IMR-90 (cell line): ENCODE measurements around the gene MAGI2. TPM values are rescaled to one million over a fixed set of nuclear protein-coding genes. Genes with fewer than 3 reads are reported as not detected.

Experiments used
- ATAC-seq: fragments of 200-7000 bp; cut with Tn5 transposase; 2 replicates; pipeline ENCODE4 v1.9.1; 2020; ENCODE audit warnings: low read depth, mild to moderate bottlenecking, moderate library complexity
- BruUV-seq: library from RNA; stranded (reverse); fragments of 400-500 nt; replicated peaks from 2 replicates; lab custom pipeline; 2021; lab: Mats Ljungman, UMichigan
- CTCF ChIA-PET: fragments of 300-600 bp; formaldehyde crosslinking; extraction: SDS; loops from one replicate; lab custom pipeline; 2021; ENCODE audit warnings: antibody characterized with exemption; lab: Yijun Ruan, JAX
- POLR2A ChIA-PET: fragments of 300-600 bp; sonication (Branson Sonifier 250); formaldehyde crosslinking; loops from one replicate; lab custom pipeline; 2022; ENCODE audit warnings: antibody characterized with exemption; ENCODE audit not compliant: unreplicated experiment; lab: Charles Lee
- DNase-seq: peaks from one replicate; pipeline ENCODE4 v3.0.0; 2013
- H2AFZ ChIP-seq: replicated peaks from 2 replicates; pipeline ENCODE3; 2013; ENCODE audit warnings: low read length, mild to moderate bottlenecking; ENCODE audit not compliant: poor library complexity
- H2AK5ac ChIP-seq: 2 replicates; pipeline ENCODE4 v1.6.1; 2013; ENCODE audit warnings: low read depth, low read length, inconsistent platforms
- H2AK9ac ChIP-seq: replicated peaks from 2 replicates; pipeline ENCODE3; 2013; ENCODE audit warnings: mild to moderate bottlenecking, low read depth, low read length, moderate library complexity; ENCODE audit not compliant: poor library complexity
- H2BK120ac ChIP-seq: 2 replicates; pipeline ENCODE4 v1.6.1; 2013; ENCODE audit warnings: low read depth, low read length, inconsistent platforms
- H2BK15ac ChIP-seq: 3 replicates; pipeline ENCODE4 v1.6.1; 2013; ENCODE audit warnings: low read depth, low read length, inconsistent platforms
- H2BK20ac ChIP-seq: 2 replicates; pipeline ENCODE4 v1.6.1; 2013; ENCODE audit warnings: low read depth, mild to moderate bottlenecking, inconsistent platforms, low read length, moderate library complexity
- H2BK5ac ChIP-seq: 2 replicates; pipeline ENCODE4 v1.6.1; 2013; ENCODE audit warnings: mild to moderate bottlenecking, low read depth, low read length, inconsistent platforms; ENCODE audit not compliant: poor library complexity, severe bottlenecking
- H3K14ac ChIP-seq: replicated peaks from 2 replicates; pipeline ENCODE4 v1.6.1; 2013; ENCODE audit warnings: low read depth, low read length, inconsistent platforms
- H3K18ac ChIP-seq: 2 replicates; pipeline ENCODE4 v1.6.1; 2013; ENCODE audit warnings: low read depth, low read length, control low read depth
- H3K23ac ChIP-seq: 2 replicates; pipeline ENCODE4 v1.6.1; 2013; ENCODE audit warnings: low read depth, low read length, inconsistent platforms
- H3K27ac ChIP-seq: 2 replicates; pipeline ENCODE4 v1.5.1; 2013; ENCODE audit warnings: mild to moderate bottlenecking, control low read depth, low read length; ENCODE audit not compliant: insufficient read depth
- H3K27me3 ChIP-seq: 2 replicates; pipeline ENCODE4 v1.6.1; 2013; ENCODE audit warnings: low read length; ENCODE audit not compliant: control insufficient read depth, insufficient read depth
- H3K36me3 ChIP-seq: 2 replicates; pipeline ENCODE4 v1.6.1; 2013; ENCODE audit warnings: low read length, mixed read lengths; ENCODE audit not compliant: control insufficient read depth, insufficient read depth
- H3K4ac ChIP-seq: 2 replicates; pipeline ENCODE4 v1.6.1; 2013; ENCODE audit warnings: low read depth, low read length, inconsistent platforms
- H3K4me1 ChIP-seq: 2 replicates; pipeline ENCODE4 v1.6.1; 2013; ENCODE audit warnings: low read length, mixed read lengths; ENCODE audit not compliant: control insufficient read depth, insufficient read depth
- H3K4me2 ChIP-seq: 2 replicates; pipeline ENCODE4 v1.6.1; 2013; ENCODE audit warnings: low read depth, mild to moderate bottlenecking, control low read depth, low read length, moderate library complexity
- H3K4me3 ChIP-seq: 2 replicates; pipeline ENCODE4 v1.5.1; 2013; ENCODE audit warnings: low read depth, mild to moderate bottlenecking, control low read depth, low read length, moderate library complexity; ENCODE audit not compliant: insufficient read depth
- H3K56ac ChIP-seq: 2 replicates; pipeline ENCODE4 v1.6.1; 2013; ENCODE audit warnings: low read length, inconsistent platforms; ENCODE audit not compliant: insufficient read depth; ENCODE audit errors: extremely low read depth
- H3K79me1 ChIP-seq, 2 experiments: 2 replicates each; pipeline ENCODE4 v1.6.1; 2013; ENCODE audit warnings: low read length in 2 of 2, inconsistent platforms in 1 of 2, low read depth in 1 of 2
- H3K9ac ChIP-seq: 2 replicates; pipeline ENCODE4 v1.6.1; 2013; ENCODE audit warnings: low read depth, low read length, control low read depth
- H3K9me1 ChIP-seq: 2 replicates; pipeline ENCODE4 v1.6.1; 2013; ENCODE audit warnings: low read length, inconsistent platforms; ENCODE audit not compliant: insufficient read depth
- H3K9me3 ChIP-seq: 2 replicates; pipeline ENCODE4 v1.6.1; 2013; ENCODE audit warnings: low read length; ENCODE audit not compliant: control insufficient read depth, insufficient read depth
- H4K20me1 ChIP-seq: 2 replicates; pipeline ENCODE4 v1.6.1; 2013; ENCODE audit warnings: low read length, inconsistent platforms; ENCODE audit not compliant: insufficient read depth
- H4K5ac ChIP-seq: 2 replicates; pipeline ENCODE4 v1.6.1; 2013; ENCODE audit warnings: mild to moderate bottlenecking, low read depth, low read length, control low read depth
- H4K8ac ChIP-seq, 2 experiments: 2 replicates each; pipeline ENCODE4 v1.6.1; 2013; ENCODE audit warnings: low read depth in 2 of 2, low read length in 2 of 2, control low read depth in 1 of 2, inconsistent platforms in 1 of 2
- H4K91ac ChIP-seq: 2 replicates; pipeline ENCODE4 v1.6.1; 2013; ENCODE audit warnings: low read depth, low read length, inconsistent platforms; ENCODE audit not compliant: insufficient read depth
- CTCF ChIP-seq: conservative IDR thresholded peaks from 2 replicates; pipeline ENCODE4 v1.5.1; 2012; ENCODE audit warnings: mild to moderate bottlenecking, low read depth, low read length, improper control_type of control experiment
- MXI1 ChIP-seq: IDR thresholded peaks from 2 replicates; pipeline ENCODE4 v1.6.1; 2012; ENCODE audit warnings: low read depth, mild to moderate bottlenecking, low read length, moderate library complexity, borderline replicate concordance
- SMC3 ChIP-seq: fragments of 150-350 bp; IDR thresholded peaks from 2 replicates; pipeline ENCODE4 v1.6.1; 2016; ENCODE audit warnings: low read depth, mild to moderate bottlenecking, antibody characterized with exemption, low read length, moderate library complexity
- dilution Hi-C: fragments of 300-500 bp; cut with HindIII; formaldehyde crosslinking; loops from one replicate; pipeline ENCODE4 v1.14.3; 2018; ENCODE audit warnings: low sequenced_read_pairs; ENCODE audit not compliant: unreplicated experiment
- in situ Hi-C: fragments of 300-500 bp; cut with MboI; formaldehyde crosslinking; loops from 3 replicates; pipeline ENCODE4 v1.14.3; 2019; ENCODE audit warnings: low sequenced_read_pairs, inconsistent platforms, mixed read lengths
- intact Hi-C: fragments of 100-400 bp; cut with micrococcal nuclease; formaldehyde crosslinking; loops from 2 replicates; pipeline ENCODE4 v1.10.0; 2022
- polyA plus RNA-seq, 3 experiments: library from polyadenylated mRNA; depleted of rRNA; stranded (reverse); fragments of >200 nt; gene quantifications; 2 replicates each; pipeline ENCODE4 v1.2.3, GENCODE V29; 2012; ENCODE audit warnings: low replicate concordance in 1 of 3
- total RNA-seq: library from RNA; depleted of rRNA; stranded (reverse); fragments of >200 nt; gene quantifications from 2 replicates; pipeline ENCODE4 v1.2.3, GENCODE V29; 2012

Gene MAGI2
- total and polyA plus RNA-seq, 2 of the 4 experiments (the other 2 are of a cell fraction) = 2.5 to 17.9 TPM

DNA sequence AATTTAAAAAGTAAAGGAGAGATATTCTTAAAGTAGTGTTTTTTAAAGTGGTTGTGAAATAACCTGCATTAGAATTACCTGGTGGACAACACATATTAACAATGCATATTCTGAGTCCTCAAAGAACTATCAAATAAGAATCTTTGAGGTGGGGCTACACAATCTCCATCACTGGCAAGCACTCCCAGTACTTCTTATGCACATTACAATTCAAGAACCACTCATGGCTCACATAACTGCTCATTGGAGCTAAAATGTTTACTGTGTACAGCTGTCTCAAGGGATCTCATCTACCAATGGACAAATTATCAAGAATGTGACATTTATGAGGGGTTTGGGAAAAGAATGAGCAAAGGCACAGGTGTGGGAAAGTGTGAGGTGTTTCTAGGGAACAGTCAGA, 962.9 kb downstream of the MAGI2 start:
- no peaks in the 10 kb centered on the region for H3K36me3 ChIP-seq
- in situ Hi-C loops = no loop called here
- no peaks in the 10 kb centered on the region for H3K79me1 ChIP-seq
- ChIA-PET CTCF (no interaction called here), POLR2A (interaction anchor here (0.6 kb wide), 1 partner anchor 187 kb away, joined by 6 read pairs; no protein-coding TSS in a partner anchor)
- H2AK5ac ChIP-seq = no peak overlapping the region
- dilution Hi-C loops = no loop called here
- H3K4ac ChIP-seq = no peak overlapping the region
- H3K9me1 ChIP-seq = no peaks in the 10 kb centered on the region
- H3K4me2 ChIP-seq = no peak overlapping the region
- H3K23ac ChIP-seq = no peak overlapping the region
- no peak overlapping the region for H2BK120ac ChIP-seq
- ATAC-seq = no peak
- no peak overlapping the region for H2AFZ ChIP-seq
- no peak overlapping the region for H3K56ac ChIP-seq
- no peak for DNase-seq
- no peaks in the 10 kb centered on the region for H3K27me3 ChIP-seq
- H3K9me3 ChIP-seq = no peaks in the 10 kb centered on the region
- no TSS peak for BruUV-seq
- no peak overlapping the region for H3K18ac ChIP-seq
- H4K91ac ChIP-seq = no peak overlapping the region
- TF ChIP-seq MXI1 = no peak
- TF ChIP-seq CTCF = no peak
- TF ChIP-seq SMC3 = no peak
- no peak overlapping the region for H2BK15ac ChIP-seq
- no peak overlapping the region for H3K27ac ChIP-seq
- H2AK9ac ChIP-seq = no peak overlapping the region
- no peak overlapping the region for H3K4me3 ChIP-seq
- H4K8ac ChIP-seq = no peak overlapping the region
- H2BK5ac ChIP-seq = no peak overlapping the region
- no peak overlapping the region for H2BK20ac ChIP-seq
- no peak overlapping the region for H3K14ac ChIP-seq
- no peaks in the 10 kb centered on the region; the same call in 1 of the 2 replicates for H3K4me1 ChIP-seq
- intact Hi-C loops = no loop called here
- no peak overlapping the region for H3K9ac ChIP-seq
- no peaks in the 10 kb centered on the region for H4K20me1 ChIP-seq
- H4K5ac ChIP-seq = no peak overlapping the region
